Epithelial cell of prostate (primary cell): ENCODE data around the gene PAX3.

Experiments
- DNase-seq: peaks from one replicate; pipeline ENCODE4 v3.0.0-alpha.2; 2011; ENCODE audit warnings: low read depth, low spot score
- H3K27ac ChIP-seq: fragments of 450-650 bp; 2 replicates; pipeline ENCODE4 v1.5.1; 2017; ENCODE audit warnings: mild to moderate bottlenecking

Gene PAX3

GRCh38 chr2:222239091-222239490 lies 59.7 kb downstream of the PAX3 start:
- no peak overlapping the region for H3K27ac ChIP-seq
- no peak for DNase-seq

GRCh38 chr2:222238072-222238471 lies 60.7 kb downstream of the PAX3 start:
- DNase-seq, result no peak
- H3K27ac ChIP-seq, result no peak overlapping the region

- H3K27ac ChIP-seq, result no peak overlapping the region
- DNase-seq, result no peak
Measured at GRCh38 chr2:222232839-222233238, 66.0 kb downstream of the PAX3 start.

- H3K27ac ChIP-seq, result no peak overlapping the region
- DNase-seq, result no peak
Measured at GRCh38 chr2:222232372-222232771, 66.4 kb downstream of the PAX3 start.

- no peak overlapping the region for H3K27ac ChIP-seq
- no peak for DNase-seq
Measured at GRCh38 chr2:222228054-222228453, 70.7 kb downstream of the PAX3 start.

- no peak for DNase-seq
- no peak overlapping the region for H3K27ac ChIP-seq
Measured at GRCh38 chr2:222218786-222219185, 80.0 kb downstream of the PAX3 start.

- no peak overlapping the region for H3K27ac ChIP-seq
- DNase-seq, result no peak
Measured at GRCh38 chr2:222217712-222218111, 81.1 kb downstream of the PAX3 start.

GRCh38 chr2:222214885-222215284 lies 83.9 kb downstream of the PAX3 start:
- DNase-seq, result no peak
- H3K27ac ChIP-seq, result no peak overlapping the region

GRCh38 chr2:222213049-222213448 lies 85.7 kb downstream of the PAX3 start:
- DNase-seq, result no peak
- H3K27ac ChIP-seq, result no peak overlapping the region

- H3K27ac ChIP-seq, result no peak overlapping the region
- no peak for DNase-seq
Measured at GRCh38 chr2:222212571-222212970, 86.2 kb downstream of the PAX3 start.

GRCh38 chr2:222208010-222208690 lies 90.6 kb downstream of the PAX3 start:
- no peak for DNase-seq

GRCh38 chr2:222205136-222205535 lies 93.7 kb downstream of the PAX3 start:
- no peak for DNase-seq
- no peak overlapping the region for H3K27ac ChIP-seq

More at GRCh38 chr2:222208010-222208690, 90.6 kb downstream of the PAX3 start:
- no peak overlapping the region for H3K27ac ChIP-seq

- DNase-seq, result no peak
- H3K27ac ChIP-seq, result no peak overlapping the region
Measured at GRCh38 chr2:222203041-222203440, 95.8 kb downstream of the PAX3 start.

- H3K27ac ChIP-seq, result no peak overlapping the region
- DNase-seq, result no peak
Measured at GRCh38 chr2:222196159-222196558, 102.6 kb downstream of the PAX3 start.

- DNase-seq, result no peak
Measured at GRCh38 chr2:222194669-222195068, 104.1 kb downstream of the PAX3 start.

GRCh38 chr2:222193328-222193983 lies 105.3 kb downstream of the PAX3 start:
- DNase-seq, result no peak

More at GRCh38 chr2:222194669-222195068, 104.1 kb downstream of the PAX3 start:
- no peak overlapping the region for H3K27ac ChIP-seq

GRCh38 chr2:222180619-222181018 lies 118.2 kb downstream of the PAX3 start:
- DNase-seq, result no peak
- no peak overlapping the region for H3K27ac ChIP-seq

More at GRCh38 chr2:222193328-222193983, 105.3 kb downstream of the PAX3 start:
- H3K27ac ChIP-seq, result no peak overlapping the region

- DNase-seq, result no peak
- no peak overlapping the region for H3K27ac ChIP-seq
Measured at GRCh38 chr2:222179592-222179991, 119.2 kb downstream of the PAX3 start.

- no peak overlapping the region for H3K27ac ChIP-seq
- no peak for DNase-seq
Measured at GRCh38 chr2:222178450-222178849, 120.3 kb downstream of the PAX3 start.

GRCh38 chr2:222176890-222177289 lies 121.9 kb downstream of the PAX3 start:
- no peak for DNase-seq
- H3K27ac ChIP-seq, result no peak overlapping the region

- no peak overlapping the region for H3K27ac ChIP-seq
- DNase-seq, result no peak
Measured at GRCh38 chr2:222174450-222174849, 124.3 kb downstream of the PAX3 start.

GRCh38 chr2:222169346-222169745 lies 129.5 kb downstream of the PAX3 start:
- no peak overlapping the region for H3K27ac ChIP-seq
- DNase-seq, result no peak
